SK-N-SH (cell line): Measurements from ENCODE around the gene POTEF. TPM values are rescaled to one million over a fixed set of nuclear protein-coding genes. Genes with fewer than 3 reads are reported as not detected.
"Not testable (repeated sequence)": the region's sequence is repeated elsewhere in the genome, so short reads cannot be mapped to it uniquely, and the experiment has no call there.

Experiments
- CTCF ChIA-PET: fragments of 300-600, 350-600 bp; formaldehyde crosslinking; extraction: SDS; loops from one replicate; lab custom pipeline; 2021; lab: Yijun Ruan, JAX
- POLR2A ChIA-PET: fragments of 350-600 bp; sonication (Branson Sonifier 250); formaldehyde crosslinking; extraction: SDS; loops from one replicate; lab custom pipeline; 2020; ENCODE audit warnings: antibody characterized with exemption, inconsistent platforms; lab: Yijun Ruan, JAX
- DNase-seq: peaks from one replicate; pipeline ENCODE4 v3.0.0; 2012
- H2AFZ ChIP-seq: fragments of 200-600 bp; sonication (generic); 2 replicates; pipeline ENCODE4 v1.8.1; 2016; ENCODE audit warnings: antibody characterized with exemption, mild to moderate bottlenecking, low read depth
- H3F3A ChIP-seq: fragments of 200-600 bp; sonication (generic); replicated peaks from 2 replicates; pipeline ENCODE3; 2016; ENCODE audit warnings: antibody characterized with exemption, mild to moderate bottlenecking; ENCODE audit not compliant: insufficient read depth
- H3K27ac ChIP-seq, 2 experiments: fragments of 200-500 bp in 1 of 2; fragments of 200-600 bp in 1 of 2; sonication (Bioruptor generic) in 1 of 2; sonication (generic), shearing (Covaris generic) in 1 of 2; 2 replicates each; pipeline versions ENCODE4 v1.5.1 to v1.6.1; 2014 to 2016; ENCODE audit warnings: low read depth in 2 of 2, inconsistent platforms in 1 of 2, low read length in 1 of 2, mild to moderate bottlenecking in 1 of 2, mixed read lengths in 1 of 2
- H3K27me3 ChIP-seq: fragments of 200-600 bp; sonication (generic), shearing (Covaris generic); 2 replicates; pipeline ENCODE4 v1.6.1; 2016; ENCODE audit warnings: mixed run types; ENCODE audit not compliant: insufficient read depth
- H3K36me3 ChIP-seq, 2 experiments: fragments of 200-500 bp in 1 of 2; fragments of 200-600 bp in 1 of 2; sonication (Bioruptor generic) in 1 of 2; sonication (generic) in 1 of 2; replicated peaks in 1 of 2; 2 replicates each; pipeline versions ENCODE3 to v1.5.1; 2014 to 2016; ENCODE audit warnings: low read length in 1 of 2, mild to moderate bottlenecking in 1 of 2; ENCODE audit not compliant: insufficient read depth in 2 of 2, control insufficient read depth in 1 of 2
- H3K4me1 ChIP-seq, 2 experiments: fragments of 200-500 bp in 1 of 2; fragments of 200-600 bp in 1 of 2; sonication (Bioruptor generic) in 1 of 2; sonication (generic), shearing (Covaris generic) in 1 of 2; 2 replicates each; pipeline versions ENCODE4 v1.5.1 to v1.6.1; 2014 to 2016; ENCODE audit warnings: low read depth in 1 of 2, low read length in 1 of 2, mixed run types in 1 of 2; ENCODE audit not compliant: insufficient read depth in 2 of 2, control insufficient read depth in 1 of 2
- H3K4me2 ChIP-seq: fragments of 200-600 bp; sonication (generic), shearing (Covaris generic); 2 replicates; pipeline ENCODE4 v1.6.1; 2017; ENCODE audit warnings: mixed run types
- H3K4me3 ChIP-seq, 2 experiments: fragments of 200-500 bp in 1 of 2; fragments of 200-600 bp in 1 of 2; sonication (Bioruptor generic) in 1 of 2; sonication (generic), shearing (Covaris generic) in 1 of 2; 2 replicates each; pipeline versions ENCODE4 v1.5.1 to v1.8.1; 2014 to 2016; ENCODE audit warnings: low read depth in 2 of 2, inconsistent platforms in 1 of 2, low read length in 1 of 2, mild to moderate bottlenecking in 1 of 2, mixed read lengths in 1 of 2, moderate library complexity in 1 of 2
- H3K79me2 ChIP-seq: fragments of 200-600 bp; sonication (generic); 2 replicates; pipeline ENCODE4 v1.8.1; 2017; ENCODE audit warnings: mild to moderate bottlenecking; ENCODE audit not compliant: insufficient read depth
- H3K9ac ChIP-seq: fragments of 200-600 bp; sonication (generic); 2 replicates; pipeline ENCODE4 v1.6.1; 2017; ENCODE audit warnings: mixed run types
- H3K9me2 ChIP-seq: fragments of 200-600 bp; sonication (generic); 2 replicates; pipeline ENCODE4 v1.6.1; 2017; ENCODE audit warnings: mixed run types
- H3K9me3 ChIP-seq: fragments of 200-600 bp; sonication (generic); 2 replicates; pipeline ENCODE4 v1.6.1; 2017; ENCODE audit warnings: mixed run types, mild to moderate bottlenecking, moderate library complexity
- H4K20me1 ChIP-seq: fragments of 200-600 bp; sonication (generic); 2 replicates; pipeline ENCODE4 v1.6.1; 2017; ENCODE audit warnings: mild to moderate bottlenecking, mixed run types; ENCODE audit not compliant: insufficient read depth
- ELF1 ChIP-seq: IDR thresholded peaks from 2 replicates; pipeline ENCODE4 v1.4.0; 2012
- EP300 ChIP-seq, 2 experiments: IDR thresholded peaks; 2 replicates each; pipeline versions ENCODE4 v1.4.0 to v1.6.1; 2012; ENCODE audit warnings: borderline replicate concordance in 1 of 2, low read depth in 1 of 2, low read length in 1 of 2
- FOSL2 ChIP-seq: IDR thresholded peaks from 2 replicates; pipeline ENCODE4 v1.4.0; 2012; ENCODE audit warnings: low read depth, mild to moderate bottlenecking, moderate library complexity, borderline replicate concordance
- FOXJ3 ChIP-seq: sonication (generic); formaldehyde crosslinking; IDR thresholded peaks from 2 replicates; pipeline ENCODE4 v1.5.1; 2020; ENCODE audit warnings: mild to moderate bottlenecking, missing genetic modification reagents
- GABPA ChIP-seq: IDR thresholded peaks from 2 replicates; pipeline ENCODE4 v1.4.0; 2012; ENCODE audit warnings: low read depth, mild to moderate bottlenecking
- JUND ChIP-seq: IDR thresholded peaks from 2 replicates; pipeline ENCODE4 v1.4.0; 2012
- NFIC ChIP-seq: IDR thresholded peaks from 2 replicates; pipeline ENCODE4 v1.4.0; 2012; ENCODE audit warnings: borderline replicate concordance
- RCOR1 ChIP-seq: fragments of 150-350 bp; IDR thresholded peaks from 2 replicates; pipeline ENCODE4 v1.6.1; 2017; ENCODE audit warnings: antibody characterized with exemption, low read length
- SMC3 ChIP-seq: IDR thresholded peaks from 2 replicates; pipeline ENCODE4 v1.6.1; 2012; ENCODE audit warnings: low read depth, low read length, improper control_type of control experiment
- TAF1 ChIP-seq: IDR thresholded peaks from 2 replicates; pipeline ENCODE4 v1.6.1; 2012; ENCODE audit warnings: low read depth, mild to moderate bottlenecking, low read length, moderate library complexity, borderline replicate concordance
- WGBS: methylation state at CpG from one replicate; pipeline ENCODE4 v1.1.6; 2017; ENCODE audit warnings: low lambda C conversion rate; 5-methylcytosine and 5-hydroxymethylcytosine counted together
- polyA plus RNA-seq, 3 experiments: library from polyadenylated mRNA; depleted of rRNA; stranded (reverse); fragments of >200 nt; gene quantifications; 2 replicates each; pipeline ENCODE4 v1.2.3, GENCODE V29; 2012
- TF ChIP-seq, protein P1 (sequence below): IDR thresholded peaks from 2 replicates; pipeline ENCODE4; 2012

POTEF gene
- polyA plus RNA-seq, 1 of the 3 experiments (the other 2 are of a cell fraction), result not detected

DNA sequence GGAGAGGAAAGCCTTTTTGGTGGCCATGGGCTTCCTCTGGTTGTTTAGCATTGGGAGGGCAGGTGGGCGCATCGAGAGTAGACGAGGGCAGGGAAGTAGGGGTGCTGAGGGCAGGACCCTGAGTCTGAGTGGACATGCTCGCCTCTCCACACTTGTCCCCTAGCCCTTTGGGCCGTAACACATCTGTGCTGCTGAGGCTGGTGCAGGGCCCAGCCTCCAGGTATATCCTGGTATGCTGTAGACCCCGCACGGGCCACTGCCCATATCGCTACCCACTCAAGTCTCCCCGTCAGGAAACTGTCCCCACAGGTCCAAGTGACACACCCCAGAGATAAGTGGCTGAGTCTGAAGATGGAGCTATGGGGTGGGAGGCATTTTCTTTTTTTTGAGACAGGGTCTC is 29.6 kb upstream of the POTEF start:
- no peaks in the 10 kb centered on the region for H3F3A ChIP-seq
- POLR2A ChIA-PET, result no interaction called here
- WGBS, result 86% methylated on average over 7 of the region's 9 CpGs
- CTCF ChIA-PET, result interaction anchor here (0.6 kb wide), 1 partner anchor 213 kb away, joined by 3 read pairs; no protein-coding TSS in a partner anchor
- no peak overlapping the region for H3K4me3 ChIP-seq
- TF ChIP-seq FOSL2, result no peak
- TF ChIP-seq, protein P1, sequence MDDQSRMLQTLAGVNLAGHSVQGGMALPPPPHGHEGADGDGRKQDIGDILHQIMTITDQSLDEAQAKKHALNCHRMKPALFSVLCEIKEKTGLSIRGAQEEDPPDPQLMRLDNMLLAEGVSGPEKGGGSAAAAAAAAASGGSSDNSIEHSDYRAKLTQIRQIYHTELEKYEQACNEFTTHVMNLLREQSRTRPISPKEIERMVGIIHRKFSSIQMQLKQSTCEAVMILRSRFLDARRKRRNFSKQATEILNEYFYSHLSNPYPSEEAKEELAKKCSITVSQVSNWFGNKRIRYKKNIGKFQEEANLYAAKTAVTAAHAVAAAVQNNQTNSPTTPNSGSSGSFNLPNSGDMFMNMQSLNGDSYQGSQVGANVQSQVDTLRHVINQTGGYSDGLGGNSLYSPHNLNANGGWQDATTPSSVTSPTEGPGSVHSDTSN, result no peak
- no peak for TF ChIP-seq SMC3
- no peak for TF ChIP-seq GABPA
- TF ChIP-seq JUND, result no peak
- TF ChIP-seq ELF1, result no peak
- no peak for TF ChIP-seq RCOR1
- no peak for TF ChIP-seq TAF1
- TF ChIP-seq NFIC, result no peak
- TF ChIP-seq FOXJ3 (CRISPR knock-in tag), result no peak
- H3K79me2 ChIP-seq, result no peaks in the 10 kb centered on the region
- no peak overlapping the region for H3K27ac ChIP-seq
- DNase-seq, result no peak
- H2AFZ ChIP-seq, result no peak overlapping the region
- no peaks in the 10 kb centered on the region for H3K9me3 ChIP-seq
- peaks cover 0 to 25% of the 10 kb centered on the region in 2 experiments for H3K36me3 ChIP-seq
- H3K27me3 ChIP-seq, result no peaks in the 10 kb centered on the region
- H3K9me2 ChIP-seq, result no peaks in the 10 kb centered on the region
- H3K4me2 ChIP-seq, result no peak overlapping the region
- H3K4me1 ChIP-seq, result peaks cover 0 to 21% of the 10 kb centered on the region in 2 experiments; a peak in 1 of 4 replicates
- H3K9ac ChIP-seq, result no peak overlapping the region
- no peaks in the 10 kb centered on the region for H4K20me1 ChIP-seq

DNA sequence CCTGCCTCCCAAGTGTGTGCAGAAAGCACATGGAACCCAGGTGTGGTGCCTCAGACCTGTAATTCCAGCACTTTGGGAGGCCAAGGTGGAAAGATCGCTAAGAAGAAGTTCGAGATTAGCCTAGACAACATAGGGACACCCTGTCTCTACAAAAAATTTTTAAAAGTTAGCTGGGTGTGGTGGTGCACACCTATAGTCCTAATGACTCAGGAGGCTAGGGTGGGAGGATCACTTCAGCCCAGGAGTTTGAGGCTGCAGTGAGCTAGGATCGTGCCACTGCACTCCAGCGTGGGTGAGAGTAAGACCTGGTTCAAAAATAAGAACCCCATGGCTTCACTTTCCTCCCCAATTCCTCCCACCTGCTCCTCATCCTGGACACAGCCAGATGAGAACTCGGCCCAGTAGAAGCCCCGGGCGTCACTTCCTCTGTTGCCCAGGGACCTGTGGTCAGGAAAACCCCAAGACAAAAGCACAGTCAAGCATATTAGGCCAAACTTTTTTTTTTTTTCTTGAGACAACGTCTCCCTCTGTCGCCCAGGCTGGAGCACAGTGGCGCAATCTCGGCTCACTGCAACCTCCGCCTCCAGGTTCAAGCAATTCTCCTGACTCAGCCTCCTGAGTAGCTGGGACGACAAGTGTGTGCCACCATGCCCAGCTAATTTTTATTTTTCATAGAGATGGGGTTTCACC is 28.9 kb upstream of the POTEF start:
- 88% methylated on average over 13 of the region's 13 CpGs for WGBS
- H3K79me2 ChIP-seq, H3K9me3 ChIP-seq, H3K9ac ChIP-seq, H4K20me1 ChIP-seq, H3K9me2 ChIP-seq, H3K4me3 ChIP-seq, H3F3A ChIP-seq, H3K4me2 ChIP-seq, DNase-seq, H2AFZ ChIP-seq, H3K27me3 ChIP-seq: not testable (repeated sequence)
- POLR2A ChIA-PET, result interaction anchor here (1.0 kb wide), 1 partner anchor 24 kb away, joined by 3 read pairs; the partner anchor contains the start of gene SMPD4
- CTCF ChIA-PET, result interaction anchor here (0.6 kb wide), 1 partner anchor 212 kb away, joined by 3 read pairs; no protein-coding TSS in a partner anchor
- H3K36me3 ChIP-seq, result peaks cover 0 to 27% of the 10 kb centered on the region in 2 experiments
- peaks cover 0 to 21% of the 10 kb centered on the region in 2 experiments; a peak in 1 of 4 replicates for H3K4me1 ChIP-seq
- peak overlapping the region in 1 of 2 experiments; percentile 8; a peak in 1 of 4 replicates for H3K27ac ChIP-seq

DNA sequence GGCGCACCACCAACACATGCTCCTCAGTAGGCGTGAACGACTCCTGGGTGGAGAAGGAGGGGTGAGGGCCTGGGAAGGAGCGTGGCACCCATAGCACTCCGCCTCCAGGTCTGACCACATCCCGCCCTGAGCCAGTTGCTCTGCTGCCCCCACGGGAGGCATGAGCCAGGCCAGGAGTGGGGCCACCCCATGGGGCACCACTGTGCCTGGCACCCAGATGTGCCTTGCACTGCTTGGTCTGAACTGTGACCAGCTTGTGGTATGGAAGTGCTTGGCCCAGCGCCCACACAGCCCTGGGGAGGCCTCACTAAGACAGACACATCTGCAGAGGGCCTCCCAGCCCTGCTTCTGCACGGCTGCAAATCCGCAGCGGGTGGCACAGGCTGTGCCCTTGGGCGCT is 28.3 kb upstream of the POTEF start:
- peak in 1 of 2 experiments; percentile 32; a peak in 1 of 4 replicates for TF ChIP-seq EP300 (IDR thresholded peaks at IDR 0.05; ENCODE audit: borderline replicate concordance in 1 of 2, low read depth in 1 of 2, low read length in 1 of 2)
- TF ChIP-seq FOXJ3 (CRISPR knock-in tag), result peak; percentile 70
- Histone ChIP-seq H3K4me1 (peaks cover 0 to 21% of the 10 kb centered on the region in 2 experiments; a peak in 1 of 4 replicates), H3K27ac (peak overlapping the region in 1 of 2 experiments; percentile 47; a peak in 1 of 4 replicates), H3K36me3 (peaks cover 0 to 29% of the 10 kb centered on the region in 2 experiments)
- H2AFZ ChIP-seq, H4K20me1 ChIP-seq, H3K4me2 ChIP-seq, H3K79me2 ChIP-seq, CTCF ChIA-PET, H3K4me3 ChIP-seq, H3K9me2 ChIP-seq, H3K27me3 ChIP-seq, H3K9ac ChIP-seq, H3K9me3 ChIP-seq, H3F3A ChIP-seq: not testable (repeated sequence)
- POLR2A ChIA-PET, result interaction anchor here (1.0 kb wide), 1 partner anchor 24 kb away, joined by 3 read pairs; the partner anchor contains the start of gene SMPD4
- WGBS, result 0% methylated on average over 1 of the region's 12 CpGs
- peak; percentile 74 for DNase-seq
